ENCODE data around the gene TMTC2.

Gene TMTC2

DNA sequence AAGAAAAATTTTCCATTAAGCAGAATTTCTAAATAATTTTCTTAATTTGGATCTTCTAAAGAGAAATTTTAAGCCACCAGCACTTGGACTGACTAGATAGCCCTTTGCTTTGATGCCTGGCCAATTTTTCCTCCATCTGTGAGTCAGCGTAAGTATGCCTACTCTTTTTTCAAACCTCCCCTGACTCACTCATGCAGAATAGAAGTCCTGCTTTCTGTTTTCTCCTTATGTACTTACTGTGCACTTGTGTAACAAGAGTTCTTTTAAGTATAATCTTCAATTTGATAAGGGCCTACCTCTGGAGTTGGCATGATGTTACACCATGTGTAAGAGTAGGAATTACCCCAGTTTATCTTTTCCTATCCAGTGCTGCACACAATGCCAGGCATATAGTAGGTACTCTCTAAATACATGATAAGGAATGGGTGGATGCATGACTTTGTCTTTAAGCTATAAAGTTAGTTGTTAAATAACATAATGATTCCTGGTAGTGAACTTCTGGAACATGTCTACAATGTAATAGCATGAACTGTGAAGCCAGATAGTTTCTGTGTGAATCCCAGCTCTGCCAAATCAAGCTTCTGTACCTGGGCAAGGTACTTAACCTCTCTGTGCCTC, 329.6 kb downstream of the TMTC2 start:
- DNase-seq (ENCODE audit: low read depth) = no peak

DNA sequence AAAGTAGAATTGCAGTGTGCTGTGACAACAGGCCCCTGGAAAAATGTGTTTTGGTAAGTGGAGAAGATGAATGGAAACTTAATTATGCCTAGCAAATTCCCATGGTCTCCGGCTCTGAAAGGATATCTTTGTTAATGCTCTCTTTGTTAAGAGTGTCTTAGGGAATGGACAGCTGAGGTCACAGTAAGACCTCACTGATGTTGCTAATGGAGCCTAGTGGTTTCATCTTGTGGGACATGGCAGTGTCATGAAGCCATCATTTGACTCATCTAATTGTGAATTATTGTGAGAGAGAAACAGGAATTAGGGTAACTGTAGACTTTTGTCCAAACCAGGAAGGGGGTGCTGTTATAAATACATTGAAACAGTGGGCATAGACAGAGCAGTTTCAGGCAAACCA, 330.3 kb downstream of the TMTC2 start:
- DNase-seq (ENCODE audit: low read depth) = no peak

DNA sequence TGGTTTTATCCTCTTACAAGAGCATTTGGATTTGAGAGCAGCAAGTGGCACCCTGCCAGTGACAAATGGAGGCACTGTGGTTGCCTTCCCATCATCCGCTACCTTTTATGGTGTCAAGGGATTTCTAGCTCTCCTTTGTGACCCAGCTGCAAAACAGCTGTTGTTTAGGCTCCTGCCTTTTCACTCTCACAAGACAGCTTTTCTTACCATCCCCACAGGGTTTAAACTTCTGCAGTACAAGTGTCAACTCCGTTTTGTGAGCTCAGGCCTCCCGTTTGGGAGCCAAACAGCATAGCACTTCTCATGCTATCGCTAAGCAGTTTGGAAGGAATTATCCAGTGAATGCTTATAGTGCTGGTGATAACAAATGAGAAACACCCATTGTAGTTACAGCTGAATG, 331.4 kb downstream of the TMTC2 start:
- no peak for DNase-seq (ENCODE audit: low read depth)

DNA sequence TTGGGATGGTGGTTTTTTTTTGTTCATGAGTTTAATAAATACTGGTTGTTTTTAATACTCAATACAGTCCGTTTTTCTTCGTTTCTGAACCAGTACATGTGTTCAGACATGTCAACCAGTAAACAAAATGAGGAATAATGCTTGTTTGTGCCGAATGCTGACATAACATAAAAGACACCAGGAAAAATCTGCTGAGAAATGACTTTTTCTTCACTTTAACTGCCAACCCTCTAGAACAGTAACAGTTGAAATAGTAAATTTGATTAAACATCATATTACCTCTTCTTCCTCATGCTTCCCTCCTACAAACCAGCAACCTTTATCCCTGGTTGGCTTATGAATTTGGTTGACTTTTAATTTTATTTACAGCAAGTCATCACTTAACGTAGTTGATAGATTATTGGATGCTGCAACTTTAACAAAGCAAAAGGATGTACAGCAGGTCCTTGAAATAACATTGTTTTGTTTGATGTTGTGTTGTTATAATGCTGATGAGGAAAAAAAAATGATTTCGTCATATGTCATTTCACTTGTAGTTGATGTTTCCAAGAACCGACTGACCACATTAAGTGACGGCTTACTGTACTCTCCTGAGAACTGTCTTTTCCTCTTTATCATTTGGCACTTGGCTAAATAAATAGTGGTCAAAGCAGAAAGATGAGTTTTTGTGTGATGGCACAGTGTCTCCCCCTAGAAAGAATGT, 340.5 kb downstream of the TMTC2 start:
- no peak for DNase-seq (ENCODE audit: low read depth)

DNA sequence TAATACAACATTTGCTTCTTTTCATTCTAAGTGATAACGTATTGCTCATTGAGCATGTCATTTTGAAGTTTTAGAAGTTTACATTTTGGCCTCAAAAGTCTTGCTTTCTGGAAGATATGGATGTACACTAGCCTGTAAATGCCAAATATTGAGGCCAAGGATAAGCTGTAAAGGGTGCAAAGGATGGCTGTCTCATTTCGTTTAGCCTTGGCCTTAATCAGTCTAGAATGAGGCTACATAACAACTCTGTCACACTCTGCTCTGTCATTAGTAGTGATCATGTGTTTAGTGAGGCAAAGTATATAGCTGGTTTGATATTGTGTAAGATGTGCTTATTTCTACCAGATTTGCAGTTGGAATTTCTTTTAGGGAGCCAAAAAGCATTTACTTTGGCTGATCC, 344.5 kb downstream of the TMTC2 start:
- no peak for DNase-seq (ENCODE audit: low read depth)

DNA sequence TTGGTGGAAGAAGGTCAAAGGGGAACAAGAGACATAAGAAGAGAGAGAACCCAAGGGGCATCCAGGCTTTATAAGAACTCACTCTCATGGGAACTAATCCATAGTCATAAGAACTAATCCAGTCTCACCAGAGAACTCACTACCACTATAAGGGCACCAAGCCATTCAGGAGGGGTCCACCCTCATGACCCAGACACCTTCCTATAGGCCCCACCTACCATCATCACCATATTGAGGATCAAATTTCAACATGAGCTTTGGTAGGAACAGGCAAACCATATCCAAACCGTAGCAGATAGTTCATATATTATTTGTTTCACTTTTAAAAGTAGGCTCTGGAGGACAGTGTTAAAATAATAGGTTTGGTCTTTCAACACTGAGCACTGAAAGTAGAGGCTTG, 350.1 kb downstream of the TMTC2 start:
- no peak for DNase-seq (ENCODE audit: low read depth)

DNA sequence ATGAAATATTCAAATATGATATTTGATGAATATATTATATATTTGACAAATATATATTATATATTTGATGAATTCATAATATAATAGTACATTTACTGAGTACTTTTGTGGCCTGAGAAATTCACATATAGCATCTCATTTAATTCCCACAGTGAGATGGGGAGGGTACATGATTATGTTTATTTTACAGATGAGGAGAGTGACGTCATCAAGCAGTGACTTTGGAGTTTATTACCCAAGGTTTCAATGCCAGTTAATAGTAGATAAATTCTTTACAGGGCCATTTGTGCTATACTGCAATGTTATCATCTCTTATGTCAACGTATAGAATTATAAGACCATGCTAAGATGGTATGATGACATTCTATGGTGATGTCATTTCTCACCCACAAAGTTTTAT, 352.7 kb downstream of the TMTC2 start:
- DNase-seq (ENCODE audit: low read depth) = no peak

DNA sequence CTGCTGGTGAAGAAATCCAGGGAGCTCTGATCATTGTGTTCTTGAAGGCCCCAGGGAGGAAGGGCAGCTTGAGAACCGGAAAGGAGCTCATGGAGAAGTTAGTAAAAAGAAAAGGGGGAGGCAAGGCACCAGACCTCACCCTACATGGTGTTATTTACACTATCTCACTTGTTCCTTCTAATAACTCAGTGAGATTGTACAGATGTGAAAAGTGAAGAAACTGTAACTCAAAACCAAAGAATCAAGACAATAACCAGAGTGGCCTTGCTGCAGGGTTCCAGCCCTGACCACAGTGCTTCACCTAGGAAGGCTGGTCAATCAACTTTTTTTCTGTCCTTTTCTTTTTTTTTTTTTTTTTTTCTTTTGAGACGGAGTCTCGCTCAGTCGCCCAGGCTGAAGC, 353.6 kb downstream of the TMTC2 start:
- no peak for DNase-seq (ENCODE audit: low read depth)

DNA sequence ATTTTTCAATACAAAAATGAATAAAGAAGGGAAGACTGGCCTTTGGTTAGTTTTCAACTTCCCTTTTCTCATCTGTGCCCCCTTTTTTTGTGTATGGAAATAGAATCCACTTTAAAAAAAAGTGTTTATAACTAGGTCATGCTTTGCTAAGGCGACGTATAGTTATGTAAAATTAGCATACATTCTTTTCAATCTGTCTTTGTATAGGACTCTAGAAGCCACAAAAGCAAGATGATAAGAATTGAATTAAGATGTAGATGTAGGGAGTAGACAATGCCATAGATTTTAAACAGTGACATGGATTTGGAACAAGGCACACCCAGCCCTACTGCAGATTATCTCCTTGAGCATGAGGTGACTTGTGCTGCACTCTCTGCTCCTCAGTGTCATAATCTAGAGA, 354.3 kb downstream of the TMTC2 start:
- no peak for DNase-seq (ENCODE audit: low read depth)

DNA sequence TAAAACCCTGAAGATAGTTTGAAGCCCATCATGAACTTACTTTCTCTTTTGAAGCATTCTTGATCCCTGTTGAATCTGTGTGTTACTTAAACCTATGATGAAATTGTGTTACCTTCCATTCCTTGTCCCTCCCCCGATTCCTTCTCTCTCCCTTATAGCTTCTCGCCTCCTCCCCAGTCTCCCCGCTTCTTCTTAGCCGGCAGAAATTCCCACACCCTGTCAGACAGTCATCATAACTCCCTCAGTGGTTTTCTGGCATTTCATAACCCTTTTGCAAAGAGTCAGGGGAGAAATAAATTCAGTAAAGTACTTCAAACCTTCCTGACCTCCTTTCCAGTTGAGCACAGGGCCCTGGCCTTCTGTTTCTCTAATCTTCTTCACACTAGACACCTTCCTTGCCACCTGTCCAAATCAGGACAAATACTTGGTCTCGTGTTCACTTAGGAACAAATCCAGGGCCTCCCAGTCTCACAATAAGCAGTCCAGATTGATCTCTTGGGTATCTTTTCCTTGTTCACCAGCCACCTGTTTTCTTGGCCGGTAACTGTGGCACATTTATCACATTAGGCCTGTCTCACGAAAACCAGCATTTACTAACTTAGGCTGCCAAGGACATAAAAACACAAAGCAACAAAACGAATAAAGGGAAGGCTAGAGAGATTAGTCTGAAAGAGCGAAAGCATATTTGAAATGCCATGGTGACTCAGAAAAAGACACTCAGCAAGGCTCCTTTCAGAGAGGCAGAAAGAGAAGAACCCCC, 355.9 kb downstream of the TMTC2 start:
- DNase-seq (ENCODE audit: low read depth) = no peak

DNA sequence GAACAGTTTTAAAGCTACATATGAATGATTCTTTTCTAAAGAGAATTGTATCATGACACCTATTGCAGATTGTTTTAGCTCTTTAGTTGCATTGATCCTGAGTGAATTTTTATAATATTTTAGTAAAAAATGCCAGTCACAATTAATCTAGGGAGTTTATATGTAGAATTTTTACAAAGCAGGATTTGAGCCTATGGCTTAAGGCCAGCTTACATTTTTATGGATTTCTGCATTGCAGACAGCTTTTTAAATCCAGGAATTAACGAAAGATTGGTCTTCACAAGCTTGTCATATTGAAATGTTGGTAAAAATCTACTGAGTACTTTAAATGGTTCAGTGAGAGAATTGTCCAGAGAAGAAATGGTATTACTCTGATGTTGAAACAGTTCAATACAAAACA, 358.0 kb downstream of the TMTC2 start:
- no peak for DNase-seq (ENCODE audit: low read depth)

DNA sequence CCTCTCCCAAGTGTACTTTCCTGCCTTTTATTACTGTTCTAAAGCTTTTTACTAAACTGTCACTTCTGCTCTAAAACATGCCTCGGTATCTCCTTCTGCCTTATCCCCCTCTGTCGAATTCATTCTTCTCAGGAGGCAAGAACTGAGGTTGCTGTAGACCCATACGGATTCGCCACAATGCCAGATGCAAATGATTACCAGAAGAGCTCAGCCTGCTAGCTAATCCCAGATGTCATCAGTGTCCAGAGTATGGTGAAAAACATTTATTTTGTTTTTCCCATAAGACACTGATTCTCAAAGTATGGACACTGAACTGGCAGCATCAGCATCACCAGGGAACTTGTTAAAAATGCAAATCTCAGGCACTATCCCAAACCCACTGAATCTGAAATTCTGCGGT, 359.3 kb downstream of the TMTC2 start:
- DNase-seq (ENCODE audit: low read depth) = no peak

DNA sequence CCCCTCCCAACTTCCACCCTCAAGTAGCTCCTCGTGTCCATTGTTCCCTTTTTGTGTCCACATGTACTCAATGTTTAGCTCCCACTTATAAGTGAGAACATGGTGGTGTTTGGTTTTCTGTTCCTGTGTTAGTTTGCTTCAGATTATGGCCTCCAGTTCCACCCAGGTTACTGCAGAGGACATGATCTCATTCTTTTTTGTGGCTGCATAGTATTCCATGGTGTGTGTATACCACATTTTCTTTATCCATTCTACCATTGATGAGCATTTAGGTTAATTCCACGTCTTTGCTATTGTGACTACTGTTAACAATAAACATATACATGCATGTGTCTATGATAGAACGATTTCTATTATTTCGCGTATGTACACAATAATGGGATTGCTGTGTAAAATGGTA, 362.6 kb downstream of the TMTC2 start:
- no peak for DNase-seq (ENCODE audit: low read depth)

DNA sequence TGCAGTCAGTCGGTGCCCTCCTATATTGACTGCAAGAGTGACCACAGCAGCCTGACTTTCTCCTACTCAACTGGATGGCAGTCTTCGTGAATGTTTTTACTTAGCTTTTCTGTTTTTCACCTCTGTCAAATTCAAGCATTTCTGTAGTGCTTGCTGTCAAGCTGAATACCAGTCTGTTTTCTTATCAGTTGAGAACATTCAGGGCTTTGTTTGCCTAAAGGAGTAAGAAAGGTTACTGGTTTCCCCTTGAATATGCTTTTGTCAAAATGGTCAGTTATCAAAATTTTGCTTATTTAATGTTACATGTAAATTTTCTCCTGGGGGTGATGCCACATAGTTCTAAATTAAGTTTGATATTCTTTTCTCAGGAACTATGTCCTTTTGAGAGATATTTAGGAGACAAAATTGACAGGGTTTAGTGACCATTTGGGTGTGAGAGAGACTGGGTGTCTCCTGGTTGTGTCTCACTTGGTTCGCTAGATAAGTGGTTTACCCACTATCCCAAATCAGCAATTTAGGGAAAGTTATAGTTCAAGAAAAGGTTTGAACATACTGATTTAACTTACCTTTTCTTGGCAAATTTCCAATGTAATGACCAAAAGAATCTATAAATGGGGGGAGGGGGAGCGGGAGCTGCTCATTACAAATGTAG, 366.3 kb downstream of the TMTC2 start:
- no peak for DNase-seq (ENCODE audit: low read depth)

DNA sequence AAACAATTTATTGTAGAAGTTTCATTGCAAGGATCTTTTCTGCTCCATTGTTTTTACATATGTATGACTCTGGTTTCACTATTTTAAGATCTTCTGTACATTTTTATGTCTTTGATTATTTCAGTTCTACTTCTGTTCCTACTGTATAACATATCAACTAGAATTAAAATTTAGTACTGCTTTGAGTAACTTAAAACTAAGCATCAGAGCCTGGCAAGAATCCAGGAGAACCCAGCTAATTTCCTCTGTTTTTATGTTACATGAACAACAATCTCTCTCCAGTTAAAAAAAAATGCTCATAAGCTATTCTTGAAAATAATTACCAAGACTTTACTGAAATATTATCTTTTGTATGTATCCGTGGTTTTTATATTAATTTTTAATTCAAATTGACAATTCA, 370.7 kb downstream of the TMTC2 start:
- no peak for DNase-seq (ENCODE audit: low read depth)

DNA sequence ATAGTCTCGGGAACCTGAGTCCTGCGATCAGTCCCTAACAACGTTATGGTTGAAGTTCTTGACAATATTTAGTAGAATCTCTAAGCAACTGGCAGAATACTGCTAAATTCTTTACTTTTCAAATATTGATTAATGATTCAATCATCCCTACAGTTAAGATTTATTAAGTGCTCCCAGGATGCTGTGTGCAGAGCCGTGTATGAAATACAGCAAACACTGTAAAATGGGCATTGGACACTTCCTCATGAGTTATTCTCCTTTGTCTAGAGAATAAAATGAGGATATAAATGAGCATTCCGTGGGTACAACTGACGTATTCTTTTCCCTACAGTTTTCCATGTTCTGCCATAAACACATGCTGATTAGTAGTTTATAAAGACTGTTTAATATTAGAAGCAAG, 372.4 kb downstream of the TMTC2 start:
- DNase-seq (ENCODE audit: low read depth) = no peak

DNA sequence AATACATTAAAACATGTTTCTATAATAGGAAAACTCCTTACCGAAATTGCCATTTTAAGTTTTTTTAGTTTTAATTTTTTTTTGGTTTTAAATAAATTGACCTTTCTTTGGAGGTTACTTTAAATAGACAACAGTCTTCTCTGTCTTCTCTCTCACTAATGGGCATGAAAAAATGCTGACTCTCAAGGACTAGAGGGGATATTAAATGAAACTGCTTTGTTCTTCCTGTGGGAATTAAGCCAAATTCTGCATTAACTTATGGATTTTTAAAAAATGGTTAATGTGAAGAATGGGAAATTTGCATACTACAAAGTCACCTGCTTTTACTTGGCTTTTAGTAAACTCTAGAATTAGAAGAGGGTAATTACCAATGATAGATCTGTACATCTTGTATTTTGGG, 378.9 kb downstream of the TMTC2 start:
- DNase-seq (ENCODE audit: low read depth) = no peak

DNA sequence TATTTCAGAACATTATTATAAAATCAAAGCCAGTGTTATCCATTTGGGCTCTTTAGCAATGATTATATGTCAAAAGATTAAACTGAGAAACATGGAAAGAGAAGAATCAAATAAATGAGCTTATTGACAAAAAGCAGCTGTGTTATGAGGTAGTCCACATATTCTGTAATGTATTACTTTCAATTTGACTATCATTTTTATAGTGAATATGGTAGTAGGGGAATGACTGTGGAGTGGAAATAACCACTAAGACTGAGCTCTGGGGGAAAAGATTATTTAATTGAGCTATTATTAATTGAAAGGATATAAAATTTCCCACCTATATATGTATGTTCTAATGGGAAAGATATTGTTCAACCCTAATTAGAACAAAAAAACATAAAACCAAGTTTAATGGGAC, 381.3 kb downstream of the TMTC2 start:
- no peak for DNase-seq (ENCODE audit: low read depth)

DNA sequence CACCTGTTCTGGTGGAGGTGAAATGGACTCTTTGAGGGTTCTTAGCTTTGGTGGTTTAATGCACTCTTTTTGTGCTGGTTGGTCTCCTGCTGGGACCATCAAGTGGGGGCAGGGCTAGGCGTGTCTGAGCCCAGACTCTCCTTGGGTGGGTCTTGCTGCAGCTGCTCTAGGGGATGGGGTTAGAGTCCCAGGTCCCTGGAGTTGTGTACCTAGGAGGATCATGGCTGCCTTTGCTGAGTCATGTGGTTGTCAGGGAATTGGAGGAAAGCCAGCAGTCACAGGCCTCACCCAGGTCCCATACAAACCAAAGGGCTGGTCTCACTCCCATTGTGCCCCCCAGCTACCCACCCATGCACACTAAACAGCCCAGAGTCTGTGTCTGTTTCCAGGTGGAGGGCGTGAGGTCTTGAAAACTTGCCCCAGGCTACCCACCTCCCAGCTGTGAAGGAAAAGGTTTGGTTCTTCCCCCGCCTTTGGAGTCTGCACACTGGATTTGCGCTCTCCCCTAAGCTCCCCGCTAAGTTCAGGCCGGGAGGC, 387.7 kb downstream of the TMTC2 start:
- DNase-seq (ENCODE audit: low read depth) = no peak

DNA sequence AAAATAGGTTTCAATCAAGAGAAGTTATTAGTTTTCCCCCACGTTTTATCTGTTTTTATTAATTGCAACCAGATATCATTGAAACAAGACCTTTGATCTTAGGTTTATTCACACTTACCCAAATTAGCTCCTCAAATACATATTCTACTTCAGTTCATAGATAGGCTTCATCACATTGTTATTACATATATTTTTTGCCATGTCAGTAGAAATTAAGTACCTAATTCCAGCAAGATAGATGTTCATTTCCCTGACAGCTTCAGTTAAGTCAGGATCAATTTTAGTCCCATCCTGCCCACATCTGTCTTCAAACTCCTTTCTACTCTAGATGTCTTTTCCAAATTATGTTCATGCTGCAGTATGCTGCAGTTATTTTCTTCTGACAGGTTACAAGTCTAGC, 388.8 kb downstream of the TMTC2 start:
- DNase-seq (ENCODE audit: low read depth) = no peak

DNA sequence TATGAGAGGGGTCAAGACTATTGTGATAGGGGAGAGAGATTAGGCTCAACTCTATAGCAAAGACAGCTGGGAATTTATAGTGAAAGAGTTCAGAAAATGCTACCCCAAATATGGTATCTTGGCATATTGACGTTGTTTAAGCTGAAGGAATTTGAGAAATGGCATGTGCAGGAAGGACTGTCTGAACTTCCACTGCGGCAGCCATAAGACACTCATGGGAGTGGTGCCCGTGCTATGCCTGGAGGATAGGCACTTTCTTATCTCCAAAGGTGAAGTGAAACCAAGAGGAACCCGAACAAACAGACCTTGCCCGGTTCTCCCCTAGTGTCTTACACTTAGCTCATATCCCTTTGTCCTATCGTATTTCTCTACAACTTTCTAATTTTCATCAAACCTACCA, 390.3 kb downstream of the TMTC2 start:
- no peak for DNase-seq (ENCODE audit: low read depth)

DNA sequence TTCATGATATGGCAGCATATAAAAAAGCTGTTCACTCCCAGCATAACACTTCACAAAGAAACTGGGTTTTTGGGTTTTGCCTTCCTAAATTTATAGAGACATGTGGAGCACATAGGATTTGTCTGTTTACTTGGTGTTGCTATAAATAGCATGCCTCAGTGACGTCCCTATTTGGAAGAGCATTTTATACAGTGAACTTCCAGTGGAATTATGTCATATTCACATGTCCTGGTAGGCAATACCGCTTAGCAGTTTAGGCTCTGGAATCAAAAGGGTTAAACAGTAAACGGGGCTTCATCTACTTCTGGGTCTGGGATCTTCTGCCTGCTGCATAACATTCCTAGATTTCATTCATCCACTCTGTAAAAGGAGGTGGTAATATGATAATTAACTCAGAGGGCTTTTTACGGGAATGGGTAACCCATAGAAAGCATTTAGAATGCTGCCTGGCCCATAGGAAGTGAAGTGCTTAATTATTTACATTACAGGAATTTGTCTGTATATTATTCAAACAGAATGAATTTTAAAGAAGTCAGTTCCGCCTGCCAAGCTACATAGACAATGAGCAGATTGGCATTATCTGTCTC, 396.1 kb downstream of the TMTC2 start:
- no peak for DNase-seq (ENCODE audit: low read depth)

Data from stimulated activated CD8-positive, alpha-beta memory T cell treated with anti-CD3 and anti-CD28 coated beads, Interleukin-15, amount 100 ng/mL, for 1 hour (primary cell).